Endodermal cell (in vitro differentiated cells): ENCODE results near the gene PGK2. TPM values are rescaled to one million over a fixed set of nuclear protein-coding genes. Genes with fewer than 3 reads are reported as not detected.
"Not testable (repeated sequence)": the region's sequence is repeated elsewhere in the genome, so short reads cannot be mapped to it uniquely, and the experiment has no call there.

Source experiments
- DNase-seq: peaks from one replicate; pipeline ENCODE4 v3.0.0-alpha.2; 2017
- H3K27ac ChIP-seq: 2 replicates; pipeline ENCODE4 v1.5.1; 2013; ENCODE audit warnings: mild to moderate bottlenecking, low read depth, low read length, moderate library complexity
- H3K27me3 ChIP-seq: 2 replicates; pipeline ENCODE4 v1.6.1; 2013; ENCODE audit warnings: mild to moderate bottlenecking, low read length, moderate library complexity; ENCODE audit not compliant: insufficient read depth, control insufficient read depth, poor library complexity, severe bottlenecking
- H3K36me3 ChIP-seq: 2 replicates; pipeline ENCODE4 v1.7.0; 2013; ENCODE audit warnings: mild to moderate bottlenecking, low read length, moderate library complexity; ENCODE audit not compliant: control insufficient read depth, insufficient read depth
- H3K4me1 ChIP-seq: one replicate; pipeline ENCODE4 v1.7.0; 2013; ENCODE audit warnings: low read length; ENCODE audit not compliant: control insufficient read depth, insufficient read depth
- H3K4me3 ChIP-seq: 2 replicates; pipeline ENCODE4 v1.5.1; 2013; ENCODE audit warnings: mild to moderate bottlenecking, low read length, moderate library complexity
- H3K9ac ChIP-seq: 2 replicates; pipeline ENCODE4 v1.6.1; 2013; ENCODE audit warnings: mild to moderate bottlenecking, low read length, moderate library complexity; ENCODE audit not compliant: poor library complexity, severe bottlenecking; ENCODE audit errors: extremely low read depth
- H3K9me3 ChIP-seq: 2 replicates; pipeline ENCODE4 v1.6.1; 2013; ENCODE audit warnings: mild to moderate bottlenecking, low read length, moderate library complexity; ENCODE audit not compliant: control insufficient read depth
- H3K27ac Mint-ChIP-seq: 2 replicates; pipeline ENCODE4 v1.8.0; 2020; ENCODE audit warnings: mixed read lengths
- H3K27me3 Mint-ChIP-seq: 2 replicates; pipeline ENCODE4 v1.8.0; 2021; ENCODE audit warnings: mild to moderate bottlenecking, mixed read lengths; ENCODE audit not compliant: insufficient read depth
- H3K36me3 Mint-ChIP-seq: 2 replicates; pipeline ENCODE4 v1.8.0; 2020; ENCODE audit warnings: low read depth, mixed read lengths
- H3K4me1 Mint-ChIP-seq: 2 replicates; pipeline ENCODE4 v1.8.0; 2020; ENCODE audit warnings: mixed read lengths
- H3K4me3 Mint-ChIP-seq: 2 replicates; pipeline ENCODE4 v1.8.0; 2020; ENCODE audit warnings: mild to moderate bottlenecking, moderate library complexity, mixed read lengths
- H3K9me3 Mint-ChIP-seq: 2 replicates; pipeline ENCODE4 v1.8.0; 2020; ENCODE audit warnings: mild to moderate bottlenecking, mixed read lengths
- WGBS, 2 experiments: methylation state at CpG; one replicate each; pipeline versions ENCODE4 v1.1.5 to v1.1.7; 2013; ENCODE audit warnings: missing lambda C conversion rate in 2 of 2, mixed read lengths in 1 of 2; ENCODE audit not compliant: insufficient coverage in 1 of 2, insufficient read length in 1 of 2; 5-methylcytosine and 5-hydroxymethylcytosine counted together
- total RNA-seq, 2 donors: library from RNA; stranded (reverse); fragmentation: NEBNext Ultra II Directional in 1 of 2; extraction: Animal tissue kit (Norgen Biotek cat#: 25700) in 1 of 2; gene quantifications; 2 replicates in 1 of 2; 3 replicates in 1 of 2; pipeline ENCODE4 v1.2.1, GENCODE V29; 2021
- TF ChIP-seq, protein P1 (sequence below): fragments of 200-600 bp; sonication (generic); conservative IDR thresholded peaks from 2 replicates; pipeline ENCODE4 v1.5.0; 2021; ENCODE audit warnings: antibody characterized with exemption, mild to moderate bottlenecking

Gene PGK2
- total RNA-seq, 2 donors from 2014 or later = not detected

GRCh38 chr6:49799090-49799489 is 12.0 kb upstream of the PGK2 start:
- Mint-ChIP-seq H3K36me3 (no peaks in the 10 kb centered on the region), H3K27me3 (no peaks in the 10 kb centered on the region), H3K27ac (no peak overlapping the region), H3K4me1 (peaks cover 3% of the 10 kb centered on the region), H3K9me3 (peaks cover 6% of the 10 kb centered on the region), H3K4me3 (no peak overlapping the region)
- no peaks in the 10 kb centered on the region for H3K36me3 ChIP-seq
- no peak for DNase-seq
- H3K9ac ChIP-seq = no peak overlapping the region
- no peaks in the 10 kb centered on the region for H3K27me3 ChIP-seq
- no peak overlapping the region for H3K27ac ChIP-seq
- H3K9me3 ChIP-seq = no peaks in the 10 kb centered on the region
- 95% methylated on average over 1 of the region's 1 CpG; no CpG with 5 or more reads in 1 of the 2 experiments for WGBS, 2 experiments
- no peak overlapping the region for H3K4me3 ChIP-seq
- H3K4me1 ChIP-seq = no peaks in the 10 kb centered on the region
- TF ChIP-seq, protein P1, sequence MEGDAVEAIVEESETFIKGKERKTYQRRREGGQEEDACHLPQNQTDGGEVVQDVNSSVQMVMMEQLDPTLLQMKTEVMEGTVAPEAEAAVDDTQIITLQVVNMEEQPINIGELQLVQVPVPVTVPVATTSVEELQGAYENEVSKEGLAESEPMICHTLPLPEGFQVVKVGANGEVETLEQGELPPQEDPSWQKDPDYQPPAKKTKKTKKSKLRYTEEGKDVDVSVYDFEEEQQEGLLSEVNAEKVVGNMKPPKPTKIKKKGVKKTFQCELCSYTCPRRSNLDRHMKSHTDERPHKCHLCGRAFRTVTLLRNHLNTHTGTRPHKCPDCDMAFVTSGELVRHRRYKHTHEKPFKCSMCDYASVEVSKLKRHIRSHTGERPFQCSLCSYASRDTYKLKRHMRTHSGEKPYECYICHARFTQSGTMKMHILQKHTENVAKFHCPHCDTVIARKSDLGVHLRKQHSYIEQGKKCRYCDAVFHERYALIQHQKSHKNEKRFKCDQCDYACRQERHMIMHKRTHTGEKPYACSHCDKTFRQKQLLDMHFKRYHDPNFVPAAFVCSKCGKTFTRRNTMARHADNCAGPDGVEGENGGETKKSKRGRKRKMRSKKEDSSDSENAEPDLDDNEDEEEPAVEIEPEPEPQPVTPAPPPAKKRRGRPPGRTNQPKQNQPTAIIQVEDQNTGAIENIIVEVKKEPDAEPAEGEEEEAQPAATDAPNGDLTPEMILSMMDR = no peak

GRCh38 chr6:49796842-49797455 is 9.9 kb upstream of the PGK2 start:
- H3K36me3 ChIP-seq, H3K27me3 ChIP-seq, H3K9ac ChIP-seq, H3K4me1 ChIP-seq, H3K36me3 Mint-ChIP-seq, H3K4me1 Mint-ChIP-seq, H3K9me3 ChIP-seq, H3K4me3 ChIP-seq, H3K27me3 Mint-ChIP-seq, H3K27ac ChIP-seq: not testable (repeated sequence)
- Mint-ChIP-seq H3K4me3 (peak overlapping the region; percentile 72), H3K27ac (peak overlapping the region; percentile 70), H3K9me3 (peaks cover 13% of the 10 kb centered on the region)
- peak; percentile 68 for DNase-seq
- 40 to 58% methylated on average over 11 to 20 of the region's 21 CpGs for WGBS, 2 experiments

DNA sequence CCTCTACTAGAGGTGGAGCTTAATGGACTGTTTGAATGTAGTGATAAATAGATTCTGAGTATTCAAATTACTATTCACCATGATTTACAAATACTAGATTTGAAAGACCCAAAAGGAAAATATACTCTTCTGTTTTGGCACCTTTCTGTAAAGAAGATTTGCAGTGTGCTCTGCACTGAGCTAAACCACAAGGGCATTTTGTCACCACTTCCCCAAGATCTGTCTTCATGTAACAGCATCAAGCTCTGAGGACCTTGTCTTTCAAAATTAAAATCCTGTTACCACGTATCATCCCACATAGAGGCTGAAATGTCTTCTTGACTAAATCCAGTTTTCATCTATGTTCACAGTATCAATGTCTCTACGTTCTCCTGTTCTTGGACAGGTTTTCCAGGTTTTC is 3.3 kb upstream of the PGK2 start:
- DNase-seq = no peak
- Histone ChIP-seq H3K4me3 (no peak overlapping the region), H3K36me3 (no peaks in the 10 kb centered on the region), H3K9me3 (no peaks in the 10 kb centered on the region), H3K4me1 (no peaks in the 10 kb centered on the region), H3K27me3 (no peaks in the 10 kb centered on the region), H3K9ac (no peak overlapping the region), H3K27ac (no peak overlapping the region)
- Mint-ChIP-seq H3K27me3 (no peaks in the 10 kb centered on the region), H3K27ac (no peak overlapping the region), H3K9me3 (peaks cover 10% of the 10 kb centered on the region), H3K36me3 (no peaks in the 10 kb centered on the region), H3K4me1 (no peaks in the 10 kb centered on the region), H3K4me3 (no peak overlapping the region)
- TF ChIP-seq, protein P1 = no peak
- 88 to 100% methylated on average over 1 to 2 of the region's 2 CpGs for WGBS, 2 experiments

DNA sequence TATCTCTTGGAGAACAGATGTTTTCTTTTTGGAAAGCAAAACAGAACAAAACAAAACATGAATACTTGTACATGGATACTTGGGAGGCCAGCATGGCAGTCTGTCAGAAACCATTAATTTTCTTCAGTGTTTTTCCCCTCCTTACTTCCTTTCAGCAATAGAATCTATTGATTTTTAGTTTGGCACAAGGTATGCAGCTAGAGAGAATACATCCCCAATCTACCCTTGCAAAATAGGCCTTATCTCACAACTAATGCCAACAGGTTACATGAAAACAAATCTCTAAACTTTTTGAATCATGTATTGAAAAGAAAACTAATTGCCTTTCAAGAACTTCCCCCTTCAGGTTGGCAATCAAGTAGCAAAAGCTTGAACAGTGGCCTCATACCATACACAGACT is 2.8 kb downstream of the PGK2 start:
- no peaks in the 10 kb centered on the region for H3K9me3 ChIP-seq
- H3K36me3 Mint-ChIP-seq = no peaks in the 10 kb centered on the region
- TF ChIP-seq, protein P1 = no peak
- H3K27ac ChIP-seq = no peak overlapping the region
- no peak overlapping the region for H3K4me3 Mint-ChIP-seq
- no peaks in the 10 kb centered on the region for H3K9me3 Mint-ChIP-seq
- no peaks in the 10 kb centered on the region for H3K27me3 ChIP-seq
- no peak overlapping the region for H3K4me3 ChIP-seq
- no peaks in the 10 kb centered on the region for H3K4me1 ChIP-seq
- H3K9ac ChIP-seq = no peak overlapping the region
- no peak overlapping the region for H3K27ac Mint-ChIP-seq
- H3K36me3 ChIP-seq = no peaks in the 10 kb centered on the region
- H3K4me1 Mint-ChIP-seq = no peaks in the 10 kb centered on the region
- no peaks in the 10 kb centered on the region for H3K27me3 Mint-ChIP-seq
- no peak for DNase-seq
